Esophagus (tissue), 2 donors: ENCODE measurements around the gene ARHGAP29. TPM values are rescaled to one million over a fixed set of nuclear protein-coding genes. Genes with fewer than 3 reads are reported as not detected.
A peak's percentile ranks its signal among the peaks of the same experiment; 100 is the strongest.

ENCODE experiments used
- H3K27ac ChIP-seq, 2 donors: one replicate each; pipeline ENCODE4 v1.5.1; 2013; ENCODE audit warnings: low read depth in 2 of 2, mild to moderate bottlenecking in 2 of 2, inconsistent platforms in 1 of 2, low read length in 1 of 2, moderate library complexity in 1 of 2
- H3K27me3 ChIP-seq, 2 donors: one replicate each; pipeline ENCODE4 v1.6.1; 2013; ENCODE audit warnings: low read length in 2 of 2, control low read depth in 1 of 2, mild to moderate bottlenecking in 1 of 2; ENCODE audit not compliant: insufficient read depth in 2 of 2, control insufficient read depth in 1 of 2
- H3K36me3 ChIP-seq, 2 donors: one replicate each; pipeline ENCODE4 v1.6.1; 2013; ENCODE audit warnings: low read length in 1 of 2; ENCODE audit not compliant: control insufficient read depth in 2 of 2, insufficient read depth in 2 of 2
- H3K4me1 ChIP-seq, 2 donors: one replicate each; pipeline ENCODE4 v1.6.1; 2013; ENCODE audit warnings: low read length in 1 of 2; ENCODE audit not compliant: control insufficient read depth in 2 of 2, insufficient read depth in 2 of 2
- H3K4me3 ChIP-seq, 2 donors: one replicate each; pipeline ENCODE4 v1.5.1; 2013; ENCODE audit warnings: low read length in 2 of 2, mild to moderate bottlenecking in 2 of 2, low read depth in 1 of 2, moderate library complexity in 1 of 2
- H3K9me3 ChIP-seq, 2 donors: one replicate each; pipeline ENCODE4 v1.6.1; 2013; ENCODE audit warnings: mild to moderate bottlenecking in 2 of 2, low read depth in 1 of 2, low read length in 1 of 2, moderate library complexity in 1 of 2; ENCODE audit not compliant: control insufficient read depth in 2 of 2, insufficient read depth in 1 of 2
- WGBS, 2 donors: extraction: QIAGEN DNeasy Blood & Tissue Kit; methylation state at CpG; one replicate each; pipeline ENCODE4 v1.1.7; 2013; 5-methylcytosine and 5-hydroxymethylcytosine counted together
- polyA plus RNA-seq, 2 donors: library from polyadenylated mRNA; stranded (reverse); fragments of 200-250 nt; gene quantifications; one replicate each; pipeline ENCODE4 v1.2.3, GENCODE V29; 2013
- donor health status: healthy with polysubstance abuse.
- donor health status: Bipolar disorder and iron deficiency.

The ARHGAP29 gene
- polyA plus RNA-seq, 2 donors, result 2.7 to 2.8 TPM

DNA sequence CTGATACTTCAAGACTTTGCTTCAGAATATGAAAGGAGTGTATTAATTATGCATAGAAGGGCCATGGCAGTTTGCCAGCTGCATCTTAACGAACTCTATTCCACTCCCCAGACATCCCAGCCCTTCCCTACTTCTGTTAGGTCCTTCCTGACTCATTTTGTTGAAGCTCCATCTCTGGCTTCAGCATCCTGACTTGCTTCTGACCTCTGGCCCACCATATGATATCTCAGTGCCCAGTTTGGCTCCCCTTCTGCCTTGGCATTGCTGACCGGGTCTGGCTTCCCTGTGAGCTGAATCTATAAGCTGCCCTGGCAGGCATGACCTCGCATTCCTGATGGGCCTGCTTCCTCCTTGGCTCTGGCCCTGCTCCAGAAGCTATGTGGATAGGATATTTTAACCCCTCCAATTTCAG lies 27.6 kb upstream of the ARHGAP29 start:
- no peaks in the 10 kb centered on the region for H3K27me3 ChIP-seq
- 30 to 32% methylated on average over 3 of the region's 3 CpGs for WGBS, 2 donors
- no peak overlapping the region for H3K4me3 ChIP-seq
- H3K36me3 ChIP-seq, result no peaks in the 10 kb centered on the region
- H3K9me3 ChIP-seq, result no peaks in the 10 kb centered on the region
- no peak overlapping the region for H3K27ac ChIP-seq
- H3K4me1 ChIP-seq, result no peaks in the 10 kb centered on the region

DNA sequence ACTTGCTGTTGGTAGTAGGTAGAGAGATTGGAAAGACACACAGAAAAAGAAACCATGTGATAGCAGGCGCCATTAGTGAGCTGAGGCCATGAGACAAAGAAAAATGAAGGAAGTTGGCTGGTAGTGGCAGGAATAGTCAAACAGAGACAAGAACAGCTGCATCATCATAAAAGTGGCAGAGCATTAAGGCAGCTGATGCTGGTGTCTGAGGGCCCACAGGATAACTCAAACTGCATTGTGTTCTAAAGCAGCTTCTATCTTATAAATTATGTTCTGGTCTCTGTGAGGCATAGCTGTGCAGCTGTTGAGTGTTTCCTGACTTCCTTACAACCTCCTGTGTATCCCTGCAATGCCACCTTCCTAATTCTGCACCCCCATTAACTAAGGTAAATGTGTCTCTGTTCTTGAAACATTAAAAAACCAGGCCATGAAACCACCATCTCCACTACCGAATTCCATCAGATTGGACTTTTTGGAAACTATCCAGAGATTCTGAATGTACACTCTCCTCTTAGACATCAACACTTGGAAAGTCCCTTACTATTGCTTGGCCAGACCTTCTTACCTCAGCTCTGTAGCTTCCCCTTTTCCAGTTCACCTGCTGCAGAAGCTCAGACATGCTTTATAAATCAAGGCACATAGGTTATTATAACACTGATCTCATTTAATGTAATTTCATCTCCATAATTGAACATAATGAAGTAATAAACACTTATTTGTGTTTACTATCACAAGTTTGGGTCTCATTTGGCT lies 23.4 kb upstream of the ARHGAP29 start:
- H3K4me3 ChIP-seq, result no peak overlapping the region

GRCh38 chr1:94259635-94260289 lies 22.4 kb upstream of the ARHGAP29 start:
- Histone ChIP-seq H3K4me1 (no peaks in the 10 kb centered on the region), H3K4me3 (no peak overlapping the region), H3K36me3 (no peaks in the 10 kb centered on the region), H3K9me3 (no peaks in the 10 kb centered on the region), H3K27ac (no peak overlapping the region), H3K27me3 (no peaks in the 10 kb centered on the region)
- WGBS, 2 donors, result 87% methylated on average over 7 of the region's 7 CpGs

More for the DNA sequence above, 23.4 kb upstream of the ARHGAP29 start:
- no peaks in the 10 kb centered on the region for H3K27me3 ChIP-seq
- H3K9me3 ChIP-seq, result no peaks in the 10 kb centered on the region
- no peak overlapping the region for H3K27ac ChIP-seq
- no peaks in the 10 kb centered on the region for H3K36me3 ChIP-seq
- 89 to 96% methylated on average over 2 of the region's 2 CpGs for WGBS, 2 donors
- no peaks in the 10 kb centered on the region for H3K4me1 ChIP-seq

DNA sequence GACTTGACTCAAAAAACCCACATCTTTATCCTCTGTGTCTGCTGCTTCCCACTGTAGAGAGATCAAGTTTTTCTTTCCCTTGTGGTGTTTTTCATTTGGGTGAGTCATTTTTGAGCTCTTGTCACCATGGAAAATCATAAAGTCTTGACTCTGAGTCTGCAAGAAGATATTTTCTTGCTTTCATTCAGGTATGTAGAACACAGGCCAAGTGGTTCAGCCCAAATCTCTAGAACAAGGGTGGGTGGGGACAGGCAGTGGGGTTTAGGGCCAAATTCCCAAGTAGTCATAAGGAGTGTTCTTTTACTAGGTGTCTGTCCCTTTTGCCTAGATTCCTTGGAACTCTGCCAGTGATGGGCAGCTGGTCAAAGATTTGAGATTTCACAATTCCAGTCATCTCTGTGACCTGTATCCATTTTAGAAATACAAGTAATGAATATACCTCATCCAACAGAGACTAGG lies 21.5 kb upstream of the ARHGAP29 start:
- Histone ChIP-seq H3K27me3 (no peaks in the 10 kb centered on the region), H3K27ac (peak overlapping the region in 1 of 2 donors; percentile 11), H3K4me3 (no peak overlapping the region), H3K36me3 (no peaks in the 10 kb centered on the region), H3K9me3 (no peaks in the 10 kb centered on the region), H3K4me1 (no peaks in the 10 kb centered on the region)

DNA sequence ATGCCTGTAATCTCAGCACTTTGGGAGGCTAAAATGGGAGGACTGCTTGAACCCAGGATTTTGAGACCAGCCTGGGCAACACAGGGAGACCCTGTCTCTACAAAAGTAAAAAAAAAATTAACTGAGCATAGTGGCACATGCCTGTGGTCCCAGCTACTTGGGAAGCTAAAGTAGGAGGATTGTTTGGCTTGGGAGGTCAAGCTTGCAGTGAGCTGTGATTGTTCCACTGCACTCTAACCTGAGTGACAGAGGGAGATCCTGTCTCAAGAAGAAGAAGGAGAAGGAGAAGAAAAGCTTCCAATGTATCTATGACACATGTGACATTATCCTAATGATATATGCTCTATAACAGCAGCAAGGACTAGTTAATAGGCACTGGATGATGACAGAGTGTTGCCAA lies 20.1 kb upstream of the ARHGAP29 start:
- Histone ChIP-seq H3K27me3 (no peaks in the 10 kb centered on the region), H3K36me3 (no peaks in the 10 kb centered on the region), H3K9me3 (no peaks in the 10 kb centered on the region), H3K4me1 (no peaks in the 10 kb centered on the region), H3K27ac (no peak overlapping the region), H3K4me3 (no peak overlapping the region)

DNA sequence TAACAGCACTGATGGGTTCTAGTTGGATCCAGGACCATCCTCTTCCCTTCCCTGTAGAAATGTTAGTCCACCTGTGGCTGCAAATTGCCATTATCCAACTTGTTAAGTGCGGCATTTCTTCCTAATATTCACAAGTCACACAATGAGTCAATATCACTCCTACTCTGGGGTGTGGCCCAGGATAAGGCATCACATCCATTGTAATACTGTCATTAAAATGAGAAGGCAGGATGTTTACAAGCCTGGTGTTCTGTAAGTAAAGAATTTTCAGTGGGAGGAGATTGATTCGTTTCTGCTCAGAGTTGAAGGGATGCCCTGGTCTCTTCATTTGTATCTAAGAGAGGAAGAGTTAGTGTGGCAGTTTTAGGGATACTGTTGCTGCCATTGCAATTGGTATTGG lies 18.1 kb upstream of the ARHGAP29 start:
- 51 to 53% methylated on average over 2 of the region's 2 CpGs for WGBS, 2 donors
- Histone ChIP-seq H3K27ac (no peak overlapping the region), H3K36me3 (no peaks in the 10 kb centered on the region), H3K27me3 (no peaks in the 10 kb centered on the region), H3K9me3 (no peaks in the 10 kb centered on the region), H3K4me1 (no peaks in the 10 kb centered on the region), H3K4me3 (no peak overlapping the region)

DNA sequence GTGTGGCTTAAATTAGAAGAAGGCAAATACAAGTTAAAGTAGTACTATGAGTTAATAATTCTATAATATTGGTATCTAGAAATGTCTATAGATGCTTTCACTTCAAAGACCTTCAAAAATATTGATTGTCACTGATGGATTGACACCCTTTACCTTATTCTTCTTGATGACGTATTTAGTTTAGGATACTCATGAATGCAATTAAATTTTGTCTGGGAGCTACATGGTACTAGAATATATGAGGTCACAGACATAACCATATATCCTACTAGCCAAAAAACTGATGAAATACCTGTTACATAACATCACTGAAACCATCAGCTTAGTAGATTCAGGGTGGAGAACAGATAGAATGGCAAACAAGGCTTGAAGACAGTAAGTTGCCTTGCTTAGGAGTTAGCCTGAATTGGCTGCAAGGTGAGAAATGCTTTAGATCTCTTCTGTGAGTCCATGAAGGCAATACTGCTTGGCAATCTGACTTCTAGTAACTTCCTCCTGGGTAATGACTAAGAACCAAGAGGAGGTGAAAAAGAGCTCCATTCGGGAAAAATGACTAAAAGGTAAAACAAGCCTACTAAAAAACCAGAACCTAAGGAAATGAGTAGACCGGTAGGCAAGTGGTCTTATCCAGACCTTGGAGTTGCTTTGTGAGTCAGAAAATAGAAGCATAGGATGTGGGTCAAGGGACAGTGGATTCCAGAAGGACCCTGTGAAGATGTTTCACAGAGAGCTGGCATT lies 16.9 kb upstream of the ARHGAP29 start:
- 61 to 72% methylated on average over 3 of the region's 3 CpGs for WGBS, 2 donors
- Histone ChIP-seq H3K9me3 (no peaks in the 10 kb centered on the region), H3K4me3 (no peak overlapping the region), H3K36me3 (no peaks in the 10 kb centered on the region), H3K4me1 (no peaks in the 10 kb centered on the region), H3K27me3 (no peaks in the 10 kb centered on the region), H3K27ac (no peak overlapping the region)

GRCh38 chr1:94253456-94254017 lies 16.2 kb upstream of the ARHGAP29 start:
- Histone ChIP-seq H3K9me3 (no peaks in the 10 kb centered on the region), H3K27me3 (no peaks in the 10 kb centered on the region), H3K27ac (no peak overlapping the region), H3K36me3 (no peaks in the 10 kb centered on the region), H3K4me1 (no peaks in the 10 kb centered on the region), H3K4me3 (no peak overlapping the region)
- 91 to 98% methylated on average over 9 of the region's 9 CpGs for WGBS, 2 donors

DNA sequence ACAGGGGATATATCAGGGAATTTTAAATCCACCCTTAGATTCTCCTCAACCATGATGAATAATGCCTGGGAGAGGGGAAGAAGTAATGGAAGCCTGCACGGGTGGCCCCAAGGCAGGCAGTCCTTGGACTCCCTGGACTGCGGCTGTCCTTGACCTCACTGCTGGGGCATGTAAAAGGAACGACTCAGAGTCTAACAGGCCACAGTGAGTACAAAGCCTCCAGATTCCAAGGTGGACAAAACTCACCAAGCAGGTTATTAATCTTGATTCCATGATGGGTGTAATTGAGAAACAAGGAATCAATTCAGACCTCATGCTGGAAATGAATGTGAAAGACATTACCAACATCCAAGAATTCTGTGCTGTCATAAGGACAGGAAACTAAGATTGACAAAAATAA lies 13.0 kb upstream of the ARHGAP29 start:
- WGBS, 2 donors, result 65 to 74% methylated on average over 3 of the region's 3 CpGs
- no peak overlapping the region for H3K4me3 ChIP-seq
- no peaks in the 10 kb centered on the region for H3K36me3 ChIP-seq
- peaks cover 0 to 3% of the 10 kb centered on the region in 2 donors for H3K27me3 ChIP-seq
- H3K4me1 ChIP-seq, result no peaks in the 10 kb centered on the region
- H3K27ac ChIP-seq, result no peak overlapping the region
- no peaks in the 10 kb centered on the region for H3K9me3 ChIP-seq
